ENCODE results near the gene DHX16. TPM values are rescaled to one million over a fixed set of nuclear protein-coding genes. Genes with fewer than 3 reads are reported as not detected.
A peak's percentile ranks its signal among the peaks of the same experiment; 100 is the strongest.

The DHX16 gene
- total and polyA plus RNA-seq, 9 of the 15 experiments (the other 6 are each of a cell fraction or from before 2014, with no cell fraction given) = 14.6 to 66.1 (median 47.5) TPM

- TF ChIP-seq ZBTB40 (IDR thresholded peaks at IDR 0.05) (peak; percentile 75), ZBTB40 (CRISPR knock-in tag; IDR thresholded peaks at IDR 0.05) (no peak; the same call in 1 of the 2 replicates), ZBTB5 (IDR thresholded peaks at IDR 0.05) (no peak), CHD4 (IDR thresholded peaks at IDR 0.05; ENCODE audit: insufficient read depth, insufficient replicate concordance, low read depth, low read length, poor library complexity, severe bottlenecking) (no peak), BMI1 (IDR thresholded peaks at IDR 0.05; ENCODE audit: low read length) (no peak), CCAR2 (IDR thresholded peaks at IDR 0.05; ENCODE audit: low read depth, low read length) (no peak), ZNF354B (CRISPR knock-in tag; IDR thresholded peaks at IDR 0.05) (no peak), ZNF639 (CRISPR knock-in tag; conservative IDR thresholded peaks at IDR 0.05 in 1 of 2, IDR thresholded peaks at IDR 0.05 in 1 of 2) (no peak), SOX6 (IDR thresholded peaks at IDR 0.05) (peak; percentile 71), NR3C1 (CRISPR knock-in tag; IDR thresholded peaks at IDR 0.05) (no peak), ZFX (CRISPR knock-in tag; IDR thresholded peaks at IDR 0.05) (peak; percentile 91)
Measured at GRCh38 chr6:30672445-30673253, at the start of gene DHX16 (continued).

All from K562 (cell line).